ENCODE measurements around the gene TIAM2.

TIAM2 gene

DNA sequence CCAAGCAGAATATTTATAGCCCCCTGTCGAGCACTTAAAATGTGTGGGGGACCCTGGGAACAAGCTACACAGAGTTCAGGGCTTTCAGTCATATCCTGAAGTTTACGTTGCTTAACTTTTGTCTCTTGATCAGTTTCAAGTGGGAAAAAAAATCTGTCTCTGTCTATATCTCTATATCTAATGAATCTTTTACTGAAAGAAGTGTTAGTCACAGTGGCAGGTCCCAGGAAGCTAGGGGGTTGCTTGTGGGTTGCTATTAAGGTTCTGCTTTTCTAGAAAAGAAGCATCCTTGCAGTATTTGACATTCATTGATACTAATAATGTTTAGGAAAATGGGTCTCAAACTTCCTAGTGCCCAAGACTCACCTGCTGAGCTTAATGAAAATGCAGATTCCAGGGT lies 192.0 kb downstream of the TIAM2 start:
- TF ChIP-seq CTCF (IDR thresholded peaks at IDR 0.05; ENCODE audit: control insufficient read depth, extremely low read depth, insufficient read depth) = no peak
- no peak overlapping the region for H3K4me3 ChIP-seq (ENCODE audit: low read depth, low read length)
- no peak for DNase-seq (ENCODE audit: low read depth)

DNA sequence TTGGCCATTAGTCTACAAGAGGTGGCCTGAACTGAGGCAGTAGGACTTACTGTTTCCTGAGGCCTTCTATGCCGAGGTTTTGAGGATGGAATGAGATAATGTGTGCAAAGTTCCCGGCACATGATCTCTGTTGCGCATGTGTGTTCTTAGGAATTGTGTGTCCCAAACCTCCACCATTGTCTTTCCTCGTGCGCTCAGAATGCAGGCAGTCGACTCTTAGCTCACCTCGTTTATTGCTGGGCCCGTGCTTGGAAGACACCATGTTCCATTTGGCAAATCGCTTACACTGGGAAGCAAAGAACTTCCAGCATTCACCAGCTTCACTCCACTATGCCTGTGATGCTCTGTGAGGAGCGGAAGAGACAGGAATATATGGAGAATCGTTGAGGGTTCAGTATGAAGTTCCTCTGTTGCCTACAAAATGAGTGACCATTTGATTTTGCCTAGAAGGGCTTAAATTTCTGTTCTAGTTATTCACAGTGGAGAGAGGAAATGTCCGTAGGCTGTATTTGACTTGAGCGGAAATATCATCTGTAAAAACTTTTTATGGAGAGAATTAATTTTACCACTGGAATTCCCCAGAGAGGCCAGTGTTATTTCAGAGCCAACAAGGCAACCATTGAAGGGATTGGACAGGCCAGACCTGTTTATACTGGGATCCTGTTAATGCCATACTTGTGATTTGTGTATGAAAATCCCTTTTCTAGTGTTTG lies 193.0 kb downstream of the TIAM2 start:
- no peak overlapping the region for H3K4me3 ChIP-seq (ENCODE audit: low read depth, low read length)
- DNase-seq (ENCODE audit: low read depth) = no peak
- no peak for TF ChIP-seq CTCF (IDR thresholded peaks at IDR 0.05; ENCODE audit: control insufficient read depth, extremely low read depth, insufficient read depth)

DNA sequence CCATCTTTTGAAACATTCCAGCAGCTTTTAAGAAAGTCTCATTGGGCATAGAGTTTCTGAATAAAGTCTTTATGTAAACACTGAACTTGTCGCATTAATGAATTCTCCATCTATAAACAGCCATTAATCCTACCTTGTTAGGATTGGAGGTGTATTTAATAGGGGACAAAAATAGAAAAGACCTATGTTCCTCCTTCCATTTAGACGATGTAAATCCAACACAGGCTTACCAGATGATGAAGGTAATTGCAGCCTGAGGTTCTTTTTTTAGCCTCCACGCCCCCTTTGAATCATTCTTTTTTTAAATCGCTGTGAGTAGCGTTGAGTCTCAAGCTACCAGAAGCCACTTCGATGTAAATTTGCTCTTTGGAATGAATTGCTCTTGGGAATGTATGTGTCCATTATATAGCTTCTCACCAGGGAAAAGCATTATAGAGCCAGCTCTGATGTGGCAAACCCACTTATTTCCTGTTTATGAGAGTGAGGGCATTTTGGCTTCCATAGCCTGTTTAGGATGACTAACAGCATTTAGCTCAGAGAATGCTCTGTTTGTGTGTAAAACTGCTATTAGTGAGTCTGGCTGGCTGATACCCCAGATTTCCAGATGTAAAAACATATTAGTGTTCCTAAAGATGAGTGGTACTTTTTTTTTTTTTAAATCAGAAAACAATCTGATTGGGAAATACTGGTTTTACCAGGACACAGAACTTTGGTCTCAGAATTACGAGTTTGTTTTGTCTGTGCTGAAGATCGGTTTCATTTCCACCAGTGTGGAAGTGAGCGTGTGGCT lies 193.8 kb downstream of the TIAM2 start:
- H3K4me3 ChIP-seq (ENCODE audit: low read depth, low read length) = no peak overlapping the region
- TF ChIP-seq CTCF (IDR thresholded peaks at IDR 0.05; ENCODE audit: control insufficient read depth, extremely low read depth, insufficient read depth) = no peak
- DNase-seq (ENCODE audit: low read depth) = no peak

GRCh38 chr6:155190677-155191076 lies 195.6 kb downstream of the TIAM2 start:
- H3K4me3 ChIP-seq (ENCODE audit: low read depth, low read length) = no peak overlapping the region
- DNase-seq (ENCODE audit: low read depth) = no peak
- no peak for TF ChIP-seq CTCF (IDR thresholded peaks at IDR 0.05; ENCODE audit: control insufficient read depth, extremely low read depth, insufficient read depth)

GRCh38 chr6:155193526-155193925 lies 198.4 kb downstream of the TIAM2 start:
- DNase-seq (ENCODE audit: low read depth) = no peak
- no peak overlapping the region for H3K4me3 ChIP-seq (ENCODE audit: low read depth, low read length)
- TF ChIP-seq CTCF (IDR thresholded peaks at IDR 0.05; ENCODE audit: control insufficient read depth, extremely low read depth, insufficient read depth) = no peak

DNA sequence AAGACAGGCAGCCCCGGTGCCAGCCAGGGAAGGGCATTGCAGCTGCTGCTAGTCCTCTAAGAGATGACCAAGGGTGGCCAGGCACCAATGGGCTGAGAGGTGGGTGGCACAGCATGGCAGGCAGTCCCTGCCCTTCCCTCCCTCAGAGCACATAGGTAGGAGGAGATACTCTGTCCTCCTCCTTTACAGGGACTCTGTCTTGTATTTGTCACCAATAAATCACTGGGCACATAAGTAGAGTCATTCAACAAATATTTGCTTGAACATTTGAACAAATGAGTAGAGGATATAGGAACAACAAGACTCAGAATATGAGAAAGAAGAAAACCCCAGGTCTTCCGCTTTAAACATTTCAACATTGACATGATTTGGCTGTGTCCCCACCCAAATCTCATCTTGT lies 199.3 kb downstream of the TIAM2 start:
- DNase-seq (ENCODE audit: low read depth) = no peak
- H3K4me3 ChIP-seq (ENCODE audit: low read depth, low read length) = no peak overlapping the region
- TF ChIP-seq CTCF (IDR thresholded peaks at IDR 0.05; ENCODE audit: control insufficient read depth, extremely low read depth, insufficient read depth) = no peak
